ENCODE measurements around the gene C2CD2.
"Not testable (repeated sequence)": the region's sequence is repeated elsewhere in the genome, so short reads cannot be mapped to it uniquely, and the experiment has no call there.

C2CD2 gene
- 10.3 to 13.4 reads per million in 2 donors for total RNA-seq

DNA sequence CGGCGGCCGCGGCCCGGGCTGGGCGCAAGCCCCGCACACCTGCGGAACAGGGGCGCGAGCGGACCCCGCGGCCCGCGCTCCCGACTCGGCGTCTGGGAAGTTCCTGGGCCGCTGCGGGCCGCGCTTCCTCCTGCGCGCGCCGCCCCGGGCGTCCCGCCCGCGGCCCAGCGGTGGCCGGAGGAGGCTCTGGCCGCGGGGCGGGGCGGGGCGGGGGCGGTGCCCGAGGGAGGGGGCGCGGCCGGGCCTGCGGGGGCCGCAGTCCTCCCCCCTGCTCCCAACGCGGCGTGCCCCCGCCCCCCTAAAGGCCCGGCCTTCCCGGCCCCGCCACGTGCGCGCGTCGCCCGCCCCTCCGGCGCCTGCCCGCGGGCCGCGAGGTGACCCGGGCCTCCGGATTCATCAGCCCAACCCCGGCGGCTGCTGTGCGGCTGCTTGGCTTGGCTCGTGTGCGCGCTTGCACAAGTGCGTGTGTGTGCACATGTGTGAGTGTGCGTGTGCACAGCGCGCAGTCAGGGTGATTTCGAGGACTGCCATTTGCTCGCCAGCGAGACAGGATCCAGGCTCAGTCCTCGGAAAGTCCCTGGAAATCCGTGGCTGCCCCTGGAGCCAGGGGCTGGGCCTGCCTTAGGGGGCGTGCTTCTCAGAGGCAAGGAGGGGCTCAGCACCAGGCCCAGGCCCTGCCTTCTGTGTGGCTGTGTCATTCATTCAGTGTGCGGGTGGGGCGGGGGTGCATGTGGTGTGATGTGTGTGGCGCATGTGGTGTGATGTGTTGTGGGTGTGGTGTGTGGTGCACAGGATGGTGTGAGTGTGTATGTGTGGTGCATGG is at the start of gene C2CD2:
TSS of gene C2CD2 (minus strand) at position 188 of the 823 bp plus-strand sequence. CDS start 370 bp downstream, outside the sequence.
- peak in 1 of 5 experiments; percentile 22 for DNase-seq

DNA sequence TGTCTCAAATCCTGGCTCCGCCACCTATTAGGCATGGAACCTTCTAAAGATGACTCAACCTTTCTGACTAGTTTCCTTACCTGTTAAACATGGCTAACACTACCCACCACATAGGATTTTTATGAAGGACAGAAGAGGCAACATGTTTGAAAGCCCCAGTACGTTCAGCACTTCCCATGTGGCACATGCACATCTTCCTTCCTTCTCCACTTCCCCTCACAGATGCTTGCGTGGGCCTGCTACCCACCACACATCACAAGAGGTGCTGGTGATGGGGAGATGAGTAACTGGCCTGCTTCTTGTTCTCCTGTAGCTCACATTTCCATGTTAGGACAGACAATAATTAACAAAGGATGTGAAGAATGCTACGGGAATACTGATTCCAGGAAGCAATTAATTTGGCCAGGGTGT is 49.2 kb upstream of the C2CD2 start:
- DNase-seq = peak in 2 of 5 experiments; percentile 18 to 32

DNA sequence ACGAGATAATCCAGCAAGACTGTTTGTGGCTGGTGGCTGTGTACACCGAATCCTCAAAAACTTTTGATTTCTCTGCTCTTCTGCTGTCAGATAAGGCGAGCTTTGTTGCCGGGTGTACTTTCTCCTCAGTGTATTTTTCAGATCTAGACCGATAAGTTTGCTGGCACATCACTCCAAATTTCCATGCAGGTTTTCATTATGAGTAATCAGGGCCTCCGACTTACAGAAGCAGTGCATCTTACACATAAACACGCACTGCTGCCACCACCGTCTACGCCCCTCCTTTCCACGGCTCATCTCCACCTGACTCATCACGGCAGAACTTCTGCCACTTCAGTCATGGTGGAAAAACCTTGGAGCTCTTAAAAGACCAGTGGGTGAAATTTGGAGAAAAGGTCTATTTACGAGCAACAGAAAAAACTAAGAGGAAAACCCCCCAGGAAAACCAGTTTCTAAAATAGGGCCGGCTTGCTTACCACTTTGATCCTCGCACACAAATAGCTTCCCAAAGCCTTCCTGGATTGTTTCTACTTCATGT is 48.7 kb upstream of the C2CD2 start:
- DNase-seq = peak in 3 of 5 experiments; percentile 36 to 96 (median 69)

DNA sequence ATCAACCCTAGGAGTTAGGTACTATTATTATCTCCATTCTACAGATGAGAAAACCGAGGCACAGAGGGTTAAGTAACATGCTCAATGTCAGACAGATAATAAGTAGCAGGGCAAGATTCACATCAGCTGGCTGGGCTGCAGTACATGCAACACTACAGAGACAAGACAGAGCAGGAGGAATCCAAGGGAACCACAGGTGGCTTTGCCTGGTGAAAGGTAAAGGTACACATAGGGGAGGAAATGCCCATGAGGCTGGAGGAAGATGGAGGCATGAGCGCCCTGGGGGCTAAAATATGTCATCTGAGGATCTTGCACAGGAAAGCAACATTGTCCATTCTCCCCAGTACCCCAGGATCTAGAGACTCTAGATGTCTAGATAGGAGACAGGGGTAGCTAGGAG is 48.0 kb upstream of the C2CD2 start:
- no peak for DNase-seq

DNA sequence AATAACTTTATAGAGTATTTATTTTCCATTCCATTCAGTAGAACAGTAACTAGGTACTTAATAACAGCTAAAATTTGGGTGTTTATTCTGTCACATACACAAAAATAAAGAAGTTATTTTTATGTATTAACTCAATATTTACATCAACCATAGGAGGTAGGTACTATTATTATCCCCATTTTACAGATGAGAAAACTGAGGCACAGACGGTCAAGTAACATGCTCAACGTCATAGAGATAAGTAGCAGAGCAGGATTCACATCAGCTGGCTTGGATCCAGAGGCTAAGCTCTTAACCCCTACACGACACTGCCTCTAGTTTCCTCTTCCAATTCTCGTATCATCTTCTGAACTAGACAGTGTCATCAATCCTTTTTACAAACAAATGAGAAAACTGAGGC is 47.1 kb upstream of the C2CD2 start:
- no peak for DNase-seq

DNA sequence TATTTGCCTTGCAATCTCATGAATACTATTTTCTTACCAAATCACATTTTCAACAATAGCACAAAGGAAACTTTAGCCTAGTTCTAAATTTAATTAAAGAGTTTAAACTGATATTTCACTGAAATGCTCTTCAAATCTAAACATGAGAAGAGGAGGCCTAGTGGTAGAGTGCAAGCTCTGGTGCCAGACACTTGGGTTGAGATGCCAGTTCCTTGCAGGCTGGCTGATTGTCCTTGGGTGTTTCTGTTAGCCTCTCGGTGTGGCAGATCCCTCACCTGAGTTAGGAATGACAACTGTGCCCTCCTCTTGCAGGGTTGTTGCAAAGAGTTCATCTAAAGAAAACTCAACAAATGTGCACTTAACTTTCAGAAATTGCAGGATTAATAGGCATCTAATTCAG is 43.8 kb upstream of the C2CD2 start:
- DNase-seq = no peak

DNA sequence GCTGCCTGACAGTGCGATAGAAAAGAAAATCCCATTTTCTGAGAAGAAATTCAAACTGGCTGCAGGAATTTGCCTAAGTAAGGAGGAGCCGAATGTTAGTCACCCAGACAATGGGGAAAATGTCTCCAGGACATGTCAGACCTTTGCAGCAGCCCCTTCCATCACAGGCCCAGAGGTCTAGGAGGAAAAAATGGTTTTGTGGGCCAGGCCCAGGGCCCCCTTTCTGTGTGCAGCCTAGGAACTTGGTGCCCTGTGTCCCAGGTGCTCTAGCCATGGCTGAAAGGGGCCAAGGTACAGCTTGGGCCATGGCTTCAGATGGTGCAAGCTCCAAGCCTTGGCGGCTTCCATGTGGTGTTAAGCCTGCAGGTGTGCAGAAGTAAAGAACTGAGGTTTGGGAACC is 41.8 kb upstream of the C2CD2 start:
- DNase-seq = no peak

DNA sequence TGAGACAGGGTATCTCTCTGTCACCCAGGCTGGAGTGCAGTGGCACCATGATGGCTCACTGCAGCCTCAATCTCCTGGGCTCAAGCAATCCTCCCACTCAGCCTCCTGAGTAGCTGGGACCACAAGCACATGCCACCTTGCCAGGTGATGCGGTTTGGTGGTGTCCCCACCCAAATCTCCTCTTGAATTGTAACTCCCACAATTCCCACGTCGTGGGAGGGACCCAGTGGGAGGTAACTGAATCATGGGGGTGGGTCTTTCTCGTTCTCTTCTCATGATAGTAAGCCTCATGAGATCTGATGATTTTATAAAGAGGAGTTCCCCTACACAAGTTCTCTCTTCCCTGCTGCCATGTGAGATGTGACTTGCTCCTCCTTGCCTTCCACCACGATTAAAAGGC is 40.8 kb upstream of the C2CD2 start:
- DNase-seq = not testable (repeated sequence)

DNA sequence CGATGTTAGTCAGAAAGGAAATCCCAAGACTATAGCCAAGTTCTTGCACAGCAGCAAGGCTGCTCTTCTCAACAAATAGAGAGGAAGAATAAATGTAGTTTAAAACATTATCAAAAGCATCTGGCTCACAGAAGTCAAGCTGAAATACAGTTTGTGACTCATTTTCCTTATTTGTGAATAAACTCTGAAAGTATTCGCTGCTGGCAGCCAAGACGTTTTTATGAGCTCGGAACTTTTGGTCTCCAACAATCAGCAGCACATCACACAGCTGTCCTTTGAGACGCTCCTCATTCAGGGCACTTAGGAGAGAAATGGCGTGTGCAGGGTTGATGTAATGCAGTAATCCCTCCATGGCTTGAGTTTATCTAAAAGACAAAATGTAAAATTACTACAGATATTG is 39.9 kb upstream of the C2CD2 start:
- no peak for DNase-seq

DNA sequence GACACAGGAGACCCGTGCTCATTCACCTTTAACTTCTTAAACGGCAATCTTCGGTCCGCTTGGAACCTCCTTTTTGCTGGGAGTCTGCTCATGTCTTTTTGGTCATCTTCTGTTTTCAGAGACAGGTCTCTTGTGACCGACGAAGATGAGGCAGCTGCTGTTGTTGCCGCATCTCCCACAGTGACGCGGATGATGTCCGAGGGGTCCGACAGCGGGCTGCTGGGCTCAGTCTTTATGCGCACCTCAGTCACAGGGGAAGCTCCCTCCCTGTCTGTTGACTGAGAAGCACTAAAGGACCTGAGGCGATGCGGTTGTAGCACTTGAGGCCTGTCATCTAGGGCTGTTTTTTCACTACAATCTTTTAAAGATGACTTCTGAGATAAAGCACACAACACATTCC is 38.8 kb upstream of the C2CD2 start:
- DNase-seq = no peak

DNA sequence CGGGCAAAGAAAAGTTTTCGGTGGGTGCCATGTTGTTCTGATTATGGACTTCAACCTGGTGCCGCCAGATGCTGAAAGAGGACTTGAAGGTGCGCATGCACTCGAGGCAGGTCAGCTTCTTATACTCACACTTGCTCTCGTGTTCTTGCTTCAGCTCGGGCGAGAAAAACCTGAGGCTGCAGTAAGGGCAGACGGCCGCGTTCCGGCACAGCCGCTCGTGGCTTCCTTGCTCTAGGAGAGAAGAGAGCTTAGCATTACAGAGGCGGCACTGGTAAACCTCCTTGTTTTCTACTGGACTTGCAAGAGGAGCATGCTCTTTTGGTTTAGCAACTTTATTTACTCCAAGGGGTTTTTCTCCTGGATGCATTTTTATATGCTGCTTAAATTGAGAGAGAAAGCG is 37.8 kb upstream of the C2CD2 start:
- DNase-seq = no peak

DNA sequence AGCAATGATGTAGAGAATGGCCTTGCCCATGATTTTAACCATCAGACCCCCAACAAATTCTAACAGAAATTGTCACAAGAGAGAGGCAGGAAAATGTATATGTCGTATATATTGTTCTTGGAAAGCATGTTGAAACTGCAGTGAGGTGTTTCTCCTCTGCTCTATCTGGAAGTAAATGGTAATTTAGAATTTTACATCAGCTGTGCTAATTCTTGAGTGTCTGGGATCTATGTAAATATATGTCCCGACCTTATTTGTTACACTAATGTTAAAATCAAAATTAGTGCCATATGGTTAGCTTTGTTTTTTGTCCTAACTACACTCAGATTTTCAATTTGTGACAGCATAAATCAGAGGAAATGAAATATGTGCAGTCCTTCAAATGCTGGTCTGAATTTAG is 35.9 kb upstream of the C2CD2 start:
- no peak for DNase-seq

DNA sequence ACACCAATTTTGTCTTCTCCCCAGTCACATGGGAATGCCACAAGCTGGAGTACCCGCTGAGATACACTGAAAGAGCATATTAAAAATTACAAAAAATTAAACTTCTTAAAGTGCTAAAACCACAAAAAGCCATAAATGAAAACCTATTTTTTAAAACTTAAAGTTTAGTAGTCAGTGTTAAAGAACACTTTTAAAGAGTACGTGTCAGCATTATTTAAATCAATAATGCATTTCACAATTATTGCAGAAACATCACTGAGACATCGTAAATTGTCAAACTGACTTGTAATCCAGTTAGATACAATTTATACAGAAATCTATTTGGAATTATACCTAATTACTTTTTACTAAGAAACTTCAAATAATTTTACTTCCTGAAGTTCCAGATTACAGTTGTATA is 33.5 kb upstream of the C2CD2 start:
- no peak for DNase-seq

DNA sequence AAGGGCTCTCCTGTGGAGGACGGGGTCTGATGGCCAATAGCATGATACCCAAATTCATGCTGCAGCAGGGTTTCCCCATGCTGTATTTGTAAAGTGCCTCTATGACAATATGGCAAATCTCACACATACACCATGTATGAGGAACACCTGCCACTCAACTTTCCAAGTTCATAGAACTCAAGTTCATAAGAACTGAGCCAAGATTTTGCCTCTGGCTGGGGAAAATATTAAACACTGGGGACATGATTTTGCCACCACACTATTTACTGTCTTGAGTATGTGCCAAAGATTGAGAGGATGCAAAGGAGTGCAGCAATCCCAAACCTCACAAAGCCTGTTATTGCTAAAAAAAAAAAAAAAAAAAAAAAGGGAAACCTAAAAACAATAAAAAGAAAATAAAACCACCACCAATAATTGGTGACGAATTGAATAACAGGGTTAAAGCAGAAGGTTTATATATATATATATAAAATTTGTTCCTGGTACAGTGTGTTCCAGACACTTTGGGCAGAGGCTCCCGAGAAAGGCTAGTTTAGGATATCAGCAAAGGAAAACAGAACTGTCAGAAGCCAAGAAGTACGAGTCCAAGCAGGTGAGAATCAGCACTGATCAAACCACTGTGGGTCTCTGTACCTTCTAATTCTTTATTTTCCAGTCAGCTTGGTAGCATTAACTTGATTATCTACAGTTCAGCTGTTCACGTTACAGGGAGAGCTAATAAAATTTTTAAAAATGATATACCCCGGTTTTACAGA is 32.0 kb upstream of the C2CD2 start:
- no peak for DNase-seq

DNA sequence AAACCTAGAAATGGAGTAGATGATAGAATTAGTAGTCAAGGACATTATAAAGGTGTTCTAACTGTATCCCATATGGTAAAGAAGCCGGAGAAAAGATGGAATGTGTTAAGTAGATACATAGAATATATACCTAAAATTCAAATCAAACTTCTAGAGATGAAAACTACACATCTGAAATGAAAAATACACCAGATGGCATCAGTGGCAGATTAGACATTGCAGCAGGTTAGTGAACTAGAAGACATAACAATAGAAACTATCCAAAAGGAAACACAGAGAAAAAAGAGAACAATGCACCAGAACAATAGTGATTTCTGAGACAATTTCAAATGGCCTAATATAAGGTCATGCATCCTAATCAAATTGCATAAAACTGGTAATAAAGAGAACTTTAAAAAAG is 29.4 kb upstream of the C2CD2 start:
- DNase-seq = no peak

DNA sequence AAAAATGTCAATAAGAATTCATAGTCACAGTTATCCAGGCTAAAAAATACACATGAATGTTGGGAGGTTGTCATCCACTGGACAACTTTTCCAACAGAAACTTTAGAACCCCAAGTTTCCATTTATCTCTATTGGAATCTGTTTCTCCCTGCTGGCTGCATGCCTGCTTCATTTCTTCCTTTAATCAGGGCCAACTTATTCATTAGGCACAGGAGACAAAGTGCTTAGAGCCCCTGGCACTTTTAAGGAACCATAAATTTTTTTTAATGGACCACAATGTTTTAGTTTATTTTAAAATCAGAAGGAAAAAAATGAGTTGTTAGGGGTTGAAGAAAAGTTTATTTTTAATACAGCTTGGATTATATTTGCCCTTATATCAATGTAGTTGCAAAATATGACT is 26.7 kb upstream of the C2CD2 start:
- DNase-seq = no peak

DNA sequence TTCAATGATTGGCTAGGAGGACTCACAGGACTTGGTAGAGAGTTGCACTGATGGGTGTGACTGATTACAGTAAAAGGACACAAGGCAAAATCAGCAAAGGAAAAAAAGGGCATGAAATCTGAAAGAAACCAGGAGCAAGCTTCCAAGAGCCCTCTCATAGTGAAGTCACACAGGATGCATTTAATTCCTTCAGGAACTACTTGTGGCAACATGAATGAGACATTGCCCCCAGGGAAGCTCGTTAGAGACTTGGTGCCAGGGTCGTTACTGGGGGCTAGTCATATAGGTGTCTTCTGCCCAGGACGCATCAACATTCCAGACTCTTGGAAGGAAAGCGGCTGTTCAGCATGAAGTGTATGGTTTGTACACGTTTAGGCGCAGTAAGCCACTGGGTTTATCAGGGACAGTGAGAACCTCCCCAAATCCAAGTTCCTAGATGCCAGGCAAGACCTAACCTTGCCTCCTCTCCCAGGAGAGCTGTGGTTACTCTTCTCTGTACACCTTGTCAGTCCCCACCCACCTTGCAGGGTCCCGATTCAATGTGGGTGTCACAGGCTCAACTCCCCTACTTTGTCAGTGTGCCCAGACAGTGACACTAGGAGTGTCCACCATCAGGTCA is 26.0 kb upstream of the C2CD2 start:
- no peak for DNase-seq

DNA sequence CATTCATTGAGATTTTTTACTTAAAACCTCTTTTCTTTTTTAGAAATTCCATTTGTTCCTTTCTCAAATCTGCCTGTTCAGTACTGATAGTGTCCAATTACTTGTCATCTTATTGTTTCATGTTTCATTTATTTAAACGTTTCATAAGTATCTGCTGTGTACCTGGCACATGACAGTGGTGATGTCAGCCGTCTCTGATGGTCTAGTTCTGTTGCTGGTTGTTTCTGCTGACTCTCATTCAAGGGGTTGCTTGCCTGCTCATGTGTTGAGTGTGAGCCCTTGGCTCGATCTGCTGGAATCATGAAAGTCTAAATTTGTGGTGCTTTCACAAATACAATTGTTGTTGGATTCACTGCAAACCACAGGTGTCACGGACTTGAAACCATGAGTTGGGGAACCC is 25.5 kb upstream of the C2CD2 start:
- no peak for DNase-seq

DNA sequence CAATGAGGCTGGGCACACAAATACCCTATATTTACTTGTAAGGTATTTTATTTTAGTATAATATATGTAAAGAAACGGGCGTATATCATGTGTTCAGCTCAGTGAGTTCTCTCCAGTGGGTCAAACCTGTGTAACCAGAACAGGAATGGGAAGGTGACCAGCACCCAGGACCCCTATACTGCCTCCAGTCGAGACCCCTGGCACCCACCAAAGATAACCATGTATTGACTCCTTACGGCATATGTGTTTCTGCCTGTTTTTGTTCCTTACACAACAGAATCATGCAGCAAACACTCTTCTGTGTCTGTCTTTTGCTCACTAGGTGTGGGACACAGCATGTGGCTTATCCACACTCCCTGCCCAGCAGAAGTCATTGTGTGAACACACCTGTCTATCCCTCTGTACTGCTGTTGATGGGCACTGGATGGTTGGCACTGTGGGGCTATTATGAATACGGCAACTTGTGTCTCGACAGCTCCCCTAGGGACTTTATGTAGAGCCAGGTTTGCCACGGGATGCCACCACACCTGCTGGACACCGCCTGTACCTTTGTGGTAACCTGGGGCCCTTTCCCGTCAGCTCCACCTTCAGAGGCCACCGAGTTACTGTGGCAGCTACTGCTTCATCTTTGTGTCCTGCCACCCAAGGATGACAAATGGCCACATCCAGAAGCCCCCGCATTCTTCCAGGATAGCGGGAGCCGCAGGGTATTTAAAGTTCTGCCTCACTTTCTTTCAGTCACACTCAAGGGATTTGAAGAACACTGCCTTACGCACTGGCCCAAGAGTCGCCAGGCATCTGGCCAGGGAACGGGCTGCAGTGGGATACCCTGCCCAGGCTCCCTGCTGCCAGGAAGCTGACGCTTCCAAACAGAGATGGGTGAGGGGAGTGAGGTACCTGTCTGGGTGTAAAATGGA is 23.5 kb upstream of the C2CD2 start:
- DNase-seq = no peak

DNA sequence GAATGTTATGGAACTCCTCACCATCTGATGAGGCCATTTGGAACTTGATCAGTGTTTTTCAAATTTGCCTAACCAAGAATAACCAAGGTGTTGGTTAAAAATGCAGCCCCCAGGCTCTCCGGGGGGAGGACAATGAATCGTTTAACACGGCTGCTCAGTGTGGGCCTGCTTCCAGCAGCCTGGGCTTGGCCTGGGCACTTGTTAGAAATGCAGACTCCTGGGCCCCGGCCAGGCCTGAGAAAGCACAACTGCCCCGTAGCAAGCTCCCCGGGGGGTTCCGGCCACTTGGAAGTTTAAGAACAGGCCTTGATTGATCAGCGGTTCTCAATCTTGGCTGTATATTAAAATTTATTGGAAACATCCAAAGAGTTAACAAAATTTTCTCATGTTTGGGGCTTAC is 22.8 kb upstream of the C2CD2 start:
- DNase-seq = no peak

DNA sequence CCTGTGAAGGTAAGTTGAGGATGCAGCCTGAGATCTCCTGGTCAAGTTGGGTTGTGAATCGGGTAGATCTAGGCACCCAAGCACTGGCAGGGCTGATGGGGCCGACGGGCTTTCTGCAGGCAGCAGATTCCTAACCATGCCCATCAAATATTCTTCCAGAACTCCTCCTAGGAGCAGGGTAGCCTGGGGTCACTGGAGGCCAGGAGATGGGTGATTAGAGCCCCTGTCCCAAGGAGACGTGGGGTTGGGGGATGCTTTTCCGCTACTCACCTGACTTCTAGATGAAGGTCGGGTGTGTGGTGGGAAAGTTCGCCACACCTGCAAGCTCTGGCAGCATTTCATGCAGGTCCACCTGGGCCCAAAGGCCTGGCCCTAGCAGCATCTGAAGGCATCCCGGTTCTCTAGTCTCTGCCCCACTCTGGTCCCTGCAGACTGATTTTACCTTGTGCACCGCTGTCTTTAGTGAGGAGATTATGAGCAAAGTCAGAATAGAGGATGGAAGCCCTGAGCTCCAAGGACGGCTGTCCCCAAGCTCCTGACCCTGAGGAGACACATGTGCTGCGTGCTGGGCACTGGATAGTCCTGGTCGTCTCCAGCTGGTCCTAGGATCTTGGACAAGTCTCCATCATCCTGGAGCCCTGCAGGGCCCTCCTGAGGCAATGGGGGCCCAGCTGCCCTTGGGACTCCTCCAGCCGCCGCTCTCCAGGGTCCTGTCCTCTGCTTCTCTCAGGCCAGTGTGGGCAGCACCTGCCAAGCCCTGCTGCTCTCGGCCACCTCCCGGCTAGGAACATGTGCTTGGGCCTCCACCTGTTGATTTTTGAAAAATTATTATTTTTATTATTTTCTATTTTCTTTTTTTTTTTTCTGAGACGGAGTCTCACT is 21.8 kb upstream of the C2CD2 start:
- no peak for DNase-seq
